Trophoblast cell (in vitro differentiated cells and primary cell): ENCODE results near the gene THBS2.

Experiments used
- DNase-seq, 2 donors: peaks; one replicate each; pipeline ENCODE4 v3.0.0-alpha.2; 2016
- H2AFZ ChIP-seq: 2 replicates; pipeline ENCODE4 v1.6.1; 2013; ENCODE audit warnings: low read length, moderate library complexity, mild to moderate bottlenecking; ENCODE audit not compliant: insufficient read depth, poor library complexity
- H2AK5ac ChIP-seq: 2 replicates; pipeline ENCODE4 v1.6.1; 2013; ENCODE audit warnings: mild to moderate bottlenecking, low read length
- H2BK120ac ChIP-seq: 2 replicates; pipeline ENCODE4 v1.6.1; 2013; ENCODE audit warnings: low read length, mild to moderate bottlenecking, moderate library complexity; ENCODE audit not compliant: insufficient read depth, poor library complexity
- H2BK12ac ChIP-seq: 2 replicates; pipeline ENCODE4 v1.6.1; 2013; ENCODE audit warnings: mild to moderate bottlenecking, low read length, moderate library complexity
- H2BK5ac ChIP-seq: 2 replicates; pipeline ENCODE4 v1.6.1; 2013; ENCODE audit warnings: low read length, low read depth, moderate library complexity, mild to moderate bottlenecking; ENCODE audit not compliant: poor library complexity
- H3K14ac ChIP-seq: 2 replicates; pipeline ENCODE4 v1.6.1; 2013; ENCODE audit warnings: mild to moderate bottlenecking, low read length
- H3K18ac ChIP-seq: 2 replicates; pipeline ENCODE4 v1.6.1; 2013; ENCODE audit warnings: mild to moderate bottlenecking, low read length
- H3K23ac ChIP-seq: 2 replicates; pipeline ENCODE4 v1.6.1; 2013; ENCODE audit warnings: low read length
- H3K27ac ChIP-seq: 2 replicates; pipeline ENCODE4 v1.5.1; 2013; ENCODE audit warnings: low read depth, mild to moderate bottlenecking, inconsistent platforms, low read length, moderate library complexity
- H3K27me3 ChIP-seq: 2 replicates; pipeline ENCODE4 v1.6.1; 2013; ENCODE audit warnings: inconsistent platforms, mild to moderate bottlenecking, low read length, moderate library complexity; ENCODE audit not compliant: insufficient read depth
- H3K36me3 ChIP-seq, 2 experiments: 1 replicate in 1 of 2; 2 replicates in 1 of 2; pipeline ENCODE4 v1.6.1; 2013; ENCODE audit warnings: low read length in 2 of 2, mild to moderate bottlenecking in 2 of 2, moderate library complexity in 1 of 2; ENCODE audit not compliant: insufficient read depth in 2 of 2, control insufficient read depth in 1 of 2
- H3K4ac ChIP-seq: 2 replicates; pipeline ENCODE4 v1.6.1; 2013; ENCODE audit warnings: low read depth, mild to moderate bottlenecking, low read length, moderate library complexity
- H3K4me1 ChIP-seq, 2 experiments: 1 replicate in 1 of 2; 2 replicates in 1 of 2; pipeline ENCODE4 v1.6.1; 2013; ENCODE audit warnings: low read length in 2 of 2, mild to moderate bottlenecking in 2 of 2, moderate library complexity in 1 of 2; ENCODE audit not compliant: insufficient read depth in 2 of 2, control insufficient read depth in 1 of 2
- H3K4me2 ChIP-seq: 2 replicates; pipeline ENCODE4 v1.6.1; 2013; ENCODE audit warnings: inconsistent platforms, mild to moderate bottlenecking, low read length, moderate library complexity
- H3K4me3 ChIP-seq: 2 replicates; pipeline ENCODE4 v1.5.1; 2013; ENCODE audit warnings: mild to moderate bottlenecking, low read depth, low read length, inconsistent platforms
- H3K79me1 ChIP-seq: one replicate; pipeline ENCODE4 v1.6.1; 2013; ENCODE audit warnings: low read length
- H3K79me2 ChIP-seq: 2 replicates; pipeline ENCODE4 v1.6.1; 2013; ENCODE audit warnings: low read length, mild to moderate bottlenecking; ENCODE audit not compliant: control insufficient read depth, insufficient read depth, poor library complexity
- H3K9ac ChIP-seq: 2 replicates; pipeline ENCODE4 v1.6.1; 2013; ENCODE audit warnings: mild to moderate bottlenecking, low read length
- H3K9me3 ChIP-seq: 2 replicates; pipeline ENCODE4 v1.6.1; 2013; ENCODE audit warnings: low read depth, mild to moderate bottlenecking, control low read depth, inconsistent platforms, low read length; ENCODE audit not compliant: insufficient read depth
- H4K12ac ChIP-seq: 2 replicates; pipeline ENCODE4 v1.6.1; 2013; ENCODE audit warnings: low read depth, mild to moderate bottlenecking, low read length, moderate library complexity
- H4K8ac ChIP-seq: 2 replicates; pipeline ENCODE4 v1.6.1; 2013; ENCODE audit warnings: low read depth, mild to moderate bottlenecking, low read length, moderate library complexity
- H4K91ac ChIP-seq: one replicate; pipeline ENCODE4 v1.6.1; 2013; ENCODE audit warnings: low read depth, mild to moderate bottlenecking, low read length, moderate library complexity
- WGBS: extraction: QIAGEN DNeasy Blood & Tissue Kit; methylation state at CpG from one replicate; pipeline ENCODE4 v1.1.7; 2013; ENCODE audit warnings: missing lambda C conversion rate; ENCODE audit not compliant: insufficient read length, insufficient coverage; ENCODE audit errors: extremely low coverage; 5-methylcytosine and 5-hydroxymethylcytosine counted together

Gene THBS2

GRCh38 chr6:169235286-169235685, 18.4 kb downstream of the THBS2 start:
- Histone ChIP-seq H4K91ac (no peak overlapping the region), H3K9ac (no peak overlapping the region), H2BK120ac (no peak overlapping the region), H2AK5ac (no peak overlapping the region), H3K4me1 (no peaks in the 10 kb centered on the region), H3K4me2 (no peak overlapping the region), H3K23ac (no peak overlapping the region), H3K27ac (no peak overlapping the region), H3K79me2 (no peaks in the 10 kb centered on the region), H3K18ac (no peak overlapping the region), H3K4me3 (no peak overlapping the region), H3K9me3 (peaks cover 27% of the 10 kb centered on the region), H2BK12ac (no peak overlapping the region), H3K79me1 (no peaks in the 10 kb centered on the region), H2AFZ (no peak overlapping the region), H3K4ac (no peak overlapping the region), H3K36me3 (no peaks in the 10 kb centered on the region), H4K12ac (no peak overlapping the region), H4K8ac (no peak overlapping the region), H2BK5ac (no peak overlapping the region), H3K27me3 (no peaks in the 10 kb centered on the region), H3K14ac (no peak overlapping the region)
- no CpG with 5 or more reads among the region's 11 CpGs for WGBS
- no peak for DNase-seq

DNA sequence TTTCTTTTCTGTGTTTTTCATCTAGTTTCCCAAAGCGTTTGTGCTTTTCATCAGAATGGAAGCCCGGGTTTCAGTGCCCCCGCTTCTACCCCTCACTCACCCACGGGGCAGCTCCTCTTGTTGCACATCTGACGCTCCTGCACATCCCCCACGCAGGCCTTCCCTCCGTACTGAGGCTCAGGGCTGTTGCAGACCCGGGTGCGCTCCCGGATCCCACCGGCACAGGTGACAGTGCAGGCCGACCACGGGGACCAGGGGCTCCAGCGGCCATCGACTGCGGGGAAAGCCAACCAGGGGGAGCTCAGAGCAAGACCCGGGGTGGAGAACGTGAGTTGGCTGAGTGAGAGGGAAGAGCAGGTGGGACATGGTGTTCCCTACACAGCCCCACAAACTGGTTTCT, 19.0 kb downstream of the THBS2 start:
- H4K91ac ChIP-seq: no peak overlapping the region
- no peak overlapping the region for H2AFZ ChIP-seq
- H3K4me3 ChIP-seq: no peak overlapping the region
- no peaks in the 10 kb centered on the region for H3K4me1 ChIP-seq
- no peak overlapping the region for H3K9ac ChIP-seq
- H4K8ac ChIP-seq: no peak overlapping the region
- no peak overlapping the region for H3K23ac ChIP-seq
- no peak overlapping the region for H2BK12ac ChIP-seq
- H2AK5ac ChIP-seq: no peak overlapping the region
- no peak overlapping the region for H3K18ac ChIP-seq
- H3K14ac ChIP-seq: no peak overlapping the region
- no peaks in the 10 kb centered on the region for H3K36me3 ChIP-seq
- no peaks in the 10 kb centered on the region for H3K27me3 ChIP-seq
- H3K4me2 ChIP-seq: no peak overlapping the region
- H2BK120ac ChIP-seq: no peak overlapping the region
- no peak for DNase-seq
- H3K27ac ChIP-seq: no peak overlapping the region
- H3K9me3 ChIP-seq: peaks cover 27% of the 10 kb centered on the region
- no CpG with 5 or more reads among the region's 18 CpGs for WGBS
- H4K12ac ChIP-seq: no peak overlapping the region
- no peaks in the 10 kb centered on the region for H3K79me2 ChIP-seq
- no peak overlapping the region for H2BK5ac ChIP-seq
- no peaks in the 10 kb centered on the region for H3K79me1 ChIP-seq
- H3K4ac ChIP-seq: no peak overlapping the region

DNA sequence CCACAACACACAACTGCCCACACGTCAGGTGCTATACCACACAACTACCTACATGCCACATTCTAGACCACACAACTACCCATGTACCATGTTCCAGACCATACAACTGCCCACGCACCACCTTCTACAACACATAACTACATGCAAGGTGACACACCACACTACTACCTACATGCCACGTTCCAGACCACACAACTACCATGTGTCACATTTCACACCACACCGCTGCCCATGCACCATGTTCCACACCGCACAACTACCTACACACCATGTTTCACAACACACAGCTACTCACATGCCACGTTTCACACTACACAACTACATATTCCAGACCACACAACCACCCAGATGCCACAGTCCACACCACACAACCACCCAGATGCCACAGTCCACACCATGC, 19.8 kb downstream of the THBS2 start:
- H3K4me3 ChIP-seq: peak overlapping the region; percentile 57
- no peak overlapping the region for H3K4ac ChIP-seq
- H3K9ac ChIP-seq: no peak overlapping the region
- no peak overlapping the region for H2BK120ac ChIP-seq
- no peak overlapping the region for H2AFZ ChIP-seq
- peaks cover 27% of the 10 kb centered on the region for H3K9me3 ChIP-seq
- WGBS: no CpG with 5 or more reads among the region's 6 CpGs
- H3K23ac ChIP-seq: peak overlapping the region; percentile 70
- H2BK12ac ChIP-seq: no peak overlapping the region
- H3K36me3 ChIP-seq: no peaks in the 10 kb centered on the region
- no peak for DNase-seq
- H4K91ac ChIP-seq: no peak overlapping the region
- H3K79me2 ChIP-seq: no peaks in the 10 kb centered on the region
- no peak overlapping the region for H3K4me2 ChIP-seq
- H3K79me1 ChIP-seq: no peaks in the 10 kb centered on the region
- H3K14ac ChIP-seq: no peak overlapping the region
- no peak overlapping the region for H3K27ac ChIP-seq
- H4K12ac ChIP-seq: no peak overlapping the region
- no peak overlapping the region for H2BK5ac ChIP-seq
- no peaks in the 10 kb centered on the region for H3K27me3 ChIP-seq
- no peak overlapping the region for H3K18ac ChIP-seq
- H3K4me1 ChIP-seq: no peaks in the 10 kb centered on the region
- H4K8ac ChIP-seq: no peak overlapping the region
- no peak overlapping the region for H2AK5ac ChIP-seq

DNA sequence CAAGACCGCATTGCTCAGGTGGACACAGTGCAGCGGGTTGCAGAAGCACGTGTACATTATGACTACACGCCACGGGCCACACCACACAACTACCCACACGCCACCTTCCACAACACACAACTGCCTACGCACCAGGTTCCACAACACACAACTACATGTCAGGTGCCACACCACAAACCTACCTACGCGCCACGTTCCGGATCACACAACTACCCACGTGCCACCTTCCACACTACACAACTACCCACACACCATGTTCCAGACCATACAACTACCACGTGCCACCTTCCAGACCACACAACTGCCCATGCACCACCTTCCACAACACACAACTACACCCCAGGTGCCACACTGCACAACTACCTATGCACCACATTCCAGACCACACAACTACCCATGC, 20.5 kb downstream of the THBS2 start:
- Histone ChIP-seq H3K4ac (no peak overlapping the region), H2BK12ac (no peak overlapping the region), H3K4me3 (peak overlapping the region; percentile 30), H4K91ac (no peak overlapping the region), H3K9me3 (peaks cover 27% of the 10 kb centered on the region), H3K27me3 (no peaks in the 10 kb centered on the region), H2AFZ (no peak overlapping the region), H3K23ac (peak overlapping the region; percentile 50), H3K36me3 (no peaks in the 10 kb centered on the region), H2BK5ac (no peak overlapping the region), H4K8ac (no peak overlapping the region), H3K27ac (no peak overlapping the region), H2BK120ac (no peak overlapping the region), H2AK5ac (no peak overlapping the region), H3K9ac (no peak overlapping the region), H4K12ac (no peak overlapping the region), H3K4me1 (no peaks in the 10 kb centered on the region), H3K79me1 (no peaks in the 10 kb centered on the region), H3K79me2 (no peaks in the 10 kb centered on the region), H3K18ac (no peak overlapping the region), H3K14ac (no peak overlapping the region), H3K4me2 (no peak overlapping the region)
- no CpG with 5 or more reads among the region's 13 CpGs for WGBS
- DNase-seq: no peak
